ENCODE results near the gene AGAP2. TPM values are rescaled to one million over a fixed set of nuclear protein-coding genes. Genes with fewer than 3 reads are reported as not detected.
A peak's percentile ranks its signal among the peaks of the same experiment; 100 is the strongest.

Gene AGAP2
- total and polyA plus RNA-seq, 2 of the 8 experiments (the other 6 are each of a cell fraction or from before 2014, with no cell fraction given) = 1.5 TPM

- Histone ChIP-seq H3K79me1 (ENCODE audit: low read depth, low read length) (peaks cover 15% of the 10 kb centered on the region; the same call in 1 of the 2 replicates), H4K91ac (replicated peaks; ENCODE audit: insufficient read length, low read length) (no peak within 1 kb of the TSS), H2BK120ac (replicated peaks; ENCODE audit: low read depth, low read length) (peak within 1 kb of the TSS; percentile 3), H3K4me1 (replicated peaks in 1 of 4; ENCODE audit: control insufficient read depth in 3 of 4, insufficient read depth in 4 of 4, low read length in 3 of 4) (peaks cover 3 to 26% (median 7%) of the 10 kb centered on the region in 4 experiments; a peak in 6 of 7 replicates), H3K79me2 (ENCODE audit: control insufficient read depth in 1 of 2, insufficient read depth in 2 of 2, low read length in 2 of 2) (peaks cover 12 to 20% of the 10 kb centered on the region in 2 experiments), H4K5ac (ENCODE audit: insufficient read length, low read depth, low read length) (peak within 1 kb of the TSS; percentile 19), H2AK5ac (ENCODE audit: low read depth, low read length) (no peak within 1 kb of the TSS; the same call in 1 of the 2 replicates), H3K23ac (ENCODE audit: insufficient read length) (no peak within 1 kb of the TSS), H3K23me2 (ENCODE audit: low read depth, low read length) (peaks cover 18% of the 10 kb centered on the region), H3K9me3 (ENCODE audit: insufficient read depth in 2 of 2, low read depth in 1 of 2, low read length in 1 of 2) (no peaks in the 10 kb centered on the region), H3K27me3 (replicated peaks in 1 of 4; ENCODE audit: control insufficient read depth in 3 of 4, extremely low read depth in 1 of 4, insufficient read depth in 3 of 4, low read length in 3 of 4) (peaks cover 8 to 33% (median 26%) of the 10 kb centered on the region in 4 experiments), H4K8ac (ENCODE audit: extremely low read depth, insufficient read depth, low read length) (no peak within 1 kb of the TSS), H3K9ac (replicated peaks in 1 of 4; ENCODE audit: extremely low read depth in 1 of 4, low read depth in 3 of 4, low read length in 3 of 4) (peak within 1 kb of the TSS in 1 of 4 experiments; percentile 55; a peak in 2 of 7 replicates), H3K4me2 (ENCODE audit: insufficient read depth in 1 of 2, low read depth in 2 of 2, low read length in 2 of 2) (peak within 1 kb of the TSS; percentile 99), H2BK5ac (ENCODE audit: low read depth, low read length) (0 out of 2 replicates have a peak within 1 kb of the TSS, but pooled peaks have one; percentile 1), H3K56ac (replicated peaks; ENCODE audit: insufficient read length, low read depth, low read length) (no peak within 1 kb of the TSS), H3K36me3 (ENCODE audit: control insufficient read depth in 2 of 4, insufficient read depth in 4 of 4, low read length in 3 of 4) (peaks cover 3 to 14% (median 9%) of the 10 kb centered on the region in 4 experiments; a peak in 6 of 8 replicates), H3K18ac (ENCODE audit: extremely low read depth, low read length) (peak within 1 kb of the TSS; percentile 75), H3K4ac (replicated peaks; ENCODE audit: insufficient read length, low read depth, low read length) (no peak within 1 kb of the TSS), H2BK15ac (ENCODE audit: low read length) (peak within 1 kb of the TSS; percentile 94), H3K14ac (ENCODE audit: insufficient read length) (no peak within 1 kb of the TSS), H2BK12ac (ENCODE audit: low read depth, low read length) (no peak within 1 kb of the TSS), H2AFZ (ENCODE audit: low read length) (peak within 1 kb of the TSS; percentile 93), H3K4me3 (ENCODE audit: extremely low read depth in 1 of 4, insufficient read depth in 2 of 4, low read depth in 3 of 4, low read length in 4 of 4) (peak within 1 kb of the TSS; percentile 79 to 96 (median 81)), H3K27ac (ENCODE audit: low read depth, low read length) (0 out of 2 replicates have a peak within 1 kb of the TSS, but pooled peaks have one; percentile 5), H4K20me1 (replicated peaks in 1 of 2; ENCODE audit: control insufficient read depth in 1 of 2, insufficient read depth in 2 of 2, low read length in 2 of 2) (peaks cover 3 to 10% of the 10 kb centered on the region in 2 experiments), H2BK20ac (ENCODE audit: low read length) (0 out of 2 replicates have a peak within 1 kb of the TSS, but pooled peaks have one; percentile 36)
- POLR2A ChIA-PET (ENCODE audit: partially characterized antibody) = interaction anchor here (0.7 to 3.3 kb wide), 11 partner anchors 10 to 234 kb away, joined by 3 to 25 read pairs (median 3); partner anchors contain the start of genes CTDSP2, CYP27B1, DDIT3 and EEF1AKMT3
- CTCF ChIA-PET (ENCODE audit: partially characterized antibody) = interaction anchor here (0.7 to 1.4 kb wide), 5 partner anchors 10 to 134 kb away, joined by 3 to 6 read pairs (median 3); partner anchors contain the start of gene TSPAN31
- WGBS, 2 experiments (ENCODE audit: extremely low coverage in 1 of 2, insufficient coverage in 1 of 2, insufficient read length in 1 of 2, insufficient replicate concordance in 2 of 2, low coverage in 1 of 2, low lambda C conversion rate in 2 of 2, missing lambda C conversion rate in 1 of 2) = 0% methylated on average over 6 of the region's 41 CpGs; no CpG with 5 or more reads in 1 of the 2 experiments
- FAIRE-seq (no peak), DNase-seq (ENCODE audit: low read depth in 1 of 2, low spot score in 2 of 2) (peak in 1 of 2 experiments; percentile 81)
- TF ChIP-seq NRF1 (IDR thresholded peaks at IDR 0.05; ENCODE audit: low read depth, low read length) (no peak), HDAC2 (IDR thresholded peaks at IDR 0.05; ENCODE audit: borderline replicate concordance in 1 of 2, low read depth in 2 of 2, low read length in 2 of 2) (0 out of 4 replicates have a peak, but pooled peaks of 1 of the 2 experiments have one; percentile 63), RBBP5 (IDR thresholded peaks at IDR 0.05; ENCODE audit: borderline replicate concordance, low read depth, low read length) (0 out of 2 replicates have a peak, but pooled peaks have one; percentile 33), SAP30 (IDR thresholded peaks at IDR 0.05; ENCODE audit: insufficient read depth, insufficient replicate concordance, low read length) (peak; percentile 32), HDAC6 (IDR thresholded peaks at IDR 0.05; ENCODE audit: low read depth, low read length) (no peak), YY1 (IDR thresholded peaks at IDR 0.05; ENCODE audit: low read depth, low read length) (peak; percentile 31; the same call in 1 of the 2 replicates), SIRT6 (IDR thresholded peaks at IDR 0.05; ENCODE audit: low read length) (no peak), CTBP2 (IDR thresholded peaks at IDR 0.05; ENCODE audit: borderline replicate concordance, insufficient read depth, insufficient read length, low read length) (peak; percentile 70), BCL11A (IDR thresholded peaks at IDR 0.05; ENCODE audit: low read depth in 2 of 2, low read length in 2 of 2) (no peak)
These were observed 16.1 kb upstream of the AGAP2 start, which contains the start of gene MARCHF9 for GRCh38 chr12:57754411-57755193. Gene MARCHF9 (plus strand): TSS chr12:57755103. CDS start chr12:57755529, 426 bp downstream.
